Measurements from ENCODE around the gene DNPH1.

- TF ChIP-seq POLR2A (IDR thresholded peaks at IDR 0.05) (no peak), CTCF (IDR thresholded peaks at IDR 0.05) (no peak)
These were observed 1.8 kb upstream of the DNPH1 start for GRCh38 chr6:43231053-43231452.
